ENCODE data around the gene AKT2.

Gene AKT2

GRCh38 chr19:40184273-40184672, 100.9 kb downstream of the AKT2 start:
- DNase-seq (ENCODE audit: low read depth), result no peak

Data from CMK (cell line).